Nephron (organoid): Measurements from ENCODE around the gene ZNF581.

Source experiments
- H3K27ac Mint-ChIP-seq, 3 experiments: 2 replicates each; pipeline ENCODE4 v1.8.0; 2020; ENCODE audit warnings: mixed read lengths in 3 of 3, mild to moderate bottlenecking in 2 of 3, moderate library complexity in 1 of 3
- H3K27me3 Mint-ChIP-seq: 2 replicates; pipeline ENCODE4 v1.8.0; 2021; ENCODE audit warnings: low read depth, mild to moderate bottlenecking, moderate library complexity, mixed read lengths
- H3K36me3 Mint-ChIP-seq: 2 replicates; pipeline ENCODE4 v1.8.0; 2020; ENCODE audit warnings: low read depth, mixed read lengths
- H3K4me1 Mint-ChIP-seq: 2 replicates; pipeline ENCODE4 v1.8.0; 2020; ENCODE audit warnings: mixed read lengths
- H3K4me3 Mint-ChIP-seq, 3 experiments: 2 replicates each; pipeline ENCODE4 v1.8.0; 2020; ENCODE audit warnings: mild to moderate bottlenecking in 3 of 3, mixed read lengths in 3 of 3, moderate library complexity in 2 of 3
- H3K9me3 Mint-ChIP-seq: 2 replicates; pipeline ENCODE4 v1.8.0; 2020; ENCODE audit warnings: mixed read lengths
- CTCF ChIP-seq, 3 experiments: fragments of 200-600 bp; sonication (generic); IDR thresholded peaks; one replicate each; pipeline ENCODE4 v1.5.0; 2021; ENCODE audit warnings: antibody characterized with exemption in 3 of 3; ENCODE audit not compliant: unreplicated experiment in 3 of 3

The ZNF581 gene

GRCh38 chr19:55636723-55637122 lies 6.7 kb upstream of the ZNF581 start:
- peaks cover 8% of the 10 kb centered on the region for H3K36me3 Mint-ChIP-seq
- peak overlapping the region; percentile 96 to 99 (median 96) for H3K4me3 Mint-ChIP-seq
- TF ChIP-seq CTCF (IDR thresholded peaks at IDR 0.05; ENCODE audit: unreplicated experiment in 3 of 3) = no peak
- peak overlapping the region; percentile 49 to 96 (median 92) for H3K27ac Mint-ChIP-seq
- H3K27me3 Mint-ChIP-seq = peaks cover 3% of the 10 kb centered on the region
- peaks cover 57% of the 10 kb centered on the region for H3K4me1 Mint-ChIP-seq
- H3K9me3 Mint-ChIP-seq = no peaks in the 10 kb centered on the region

DNA sequence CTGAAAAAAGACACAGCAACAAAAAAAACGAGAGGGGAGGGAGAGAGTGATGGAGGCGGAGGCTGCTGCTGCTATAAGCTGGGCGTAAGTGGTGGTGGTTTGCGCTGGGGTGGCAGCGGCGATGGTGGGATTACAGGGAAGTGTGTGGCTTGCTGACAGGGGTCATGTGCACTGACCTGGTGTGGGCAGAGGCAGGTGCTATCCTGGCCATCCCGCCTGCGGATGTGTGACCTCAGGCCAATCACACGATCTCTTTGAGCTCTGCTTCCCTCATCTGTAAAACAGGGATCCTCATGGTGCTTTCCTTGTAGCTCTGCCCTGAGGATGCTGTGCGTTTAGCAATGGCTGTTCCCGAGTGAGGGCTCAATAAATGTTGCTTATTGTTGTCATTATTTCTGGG lies 5.9 kb upstream of the ZNF581 start:
- H3K4me1 Mint-ChIP-seq = peaks cover 58% of the 10 kb centered on the region
- no peaks in the 10 kb centered on the region for H3K9me3 Mint-ChIP-seq
- peak overlapping the region; percentile 96 to 99 (median 96) for H3K4me3 Mint-ChIP-seq
- H3K27me3 Mint-ChIP-seq = peaks cover 3% of the 10 kb centered on the region
- H3K27ac Mint-ChIP-seq = peak overlapping the region; percentile 81 to 85 (median 82)
- TF ChIP-seq CTCF (IDR thresholded peaks at IDR 0.05; ENCODE audit: unreplicated experiment in 3 of 3) = no peak
- H3K36me3 Mint-ChIP-seq = peaks cover 8% of the 10 kb centered on the region

DNA sequence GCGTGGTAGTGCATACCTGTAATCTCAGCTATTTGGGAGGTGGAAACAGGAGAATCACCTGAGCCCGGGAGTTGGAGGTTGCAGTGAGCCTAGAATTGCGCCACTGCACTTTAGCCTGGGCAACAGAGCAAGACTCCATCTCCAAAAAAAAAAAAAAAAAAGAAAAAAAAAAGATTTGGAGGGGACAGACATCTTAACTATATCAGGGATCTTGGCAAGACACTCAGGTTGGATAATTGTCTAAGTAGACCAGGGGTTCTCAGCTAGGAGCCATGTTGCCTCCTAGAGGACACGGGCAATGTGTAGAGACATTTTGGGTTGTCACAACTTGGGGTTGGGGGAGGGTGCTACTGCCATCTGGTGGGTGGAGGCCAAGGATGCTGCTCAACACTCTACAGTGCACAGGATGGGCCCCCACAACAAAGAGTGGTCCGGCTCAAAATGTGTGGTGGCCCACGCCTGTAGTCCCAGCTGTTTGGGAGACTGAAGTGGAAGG lies 4.5 kb upstream of the ZNF581 start:
- peaks cover 8% of the 10 kb centered on the region for H3K36me3 Mint-ChIP-seq
- peak overlapping the region; percentile 78 to 89 (median 88) for H3K4me3 Mint-ChIP-seq
- peaks cover 62% of the 10 kb centered on the region for H3K4me1 Mint-ChIP-seq
- no peaks in the 10 kb centered on the region for H3K9me3 Mint-ChIP-seq
- TF ChIP-seq CTCF (IDR thresholded peaks at IDR 0.05; ENCODE audit: unreplicated experiment in 3 of 3) = peak; percentile 19 to 48 (median 45)
- peak overlapping the region; percentile 77 to 99 (median 95) for H3K27ac Mint-ChIP-seq
- peaks cover 3% of the 10 kb centered on the region for H3K27me3 Mint-ChIP-seq

- no peak for TF ChIP-seq CTCF (IDR thresholded peaks at IDR 0.05; ENCODE audit: unreplicated experiment in 3 of 3)
- Mint-ChIP-seq H3K27me3 (peaks cover 3% of the 10 kb centered on the region), H3K9me3 (no peaks in the 10 kb centered on the region), H3K4me1 (peaks cover 59% of the 10 kb centered on the region), H3K4me3 (peak overlapping the region; percentile 90 to 96 (median 95)), H3K27ac (peak overlapping the region; percentile 98 to 99 (median 99)), H3K36me3 (peaks cover 8% of the 10 kb centered on the region)
These were observed 3.3 kb upstream of the ZNF581 start for GRCh38 chr19:55640043-55640576.

- peaks cover 15% of the 10 kb centered on the region for H3K36me3 Mint-ChIP-seq
- H3K27me3 Mint-ChIP-seq = peaks cover 3% of the 10 kb centered on the region
- peak within 1 kb of the TSS; percentile 94 to 96 (median 95) for H3K4me3 Mint-ChIP-seq
- TF ChIP-seq CTCF (IDR thresholded peaks at IDR 0.05; ENCODE audit: unreplicated experiment in 3 of 3) = no peak
- peak within 1 kb of the TSS; percentile 98 to 99 (median 99) for H3K27ac Mint-ChIP-seq
- H3K4me1 Mint-ChIP-seq = peaks cover 56% of the 10 kb centered on the region
- H3K9me3 Mint-ChIP-seq = no peaks in the 10 kb centered on the region
These were observed 2.6 kb upstream of the ZNF581 start, which contains the start of gene ZNF580 for GRCh38 chr19:55640577-55641425. TSS of gene ZNF580 (plus strand) at chr19:55641002. CDS start at chr19:55642509, 1,507 bp downstream.
